Measurements from ENCODE around the gene RALGDS.

Gene RALGDS

GRCh38 chr9:133144904-133145851 lies 24.1 kb upstream of the RALGDS start:
- H3K27ac ChIP-seq = no peak overlapping the region
- no peak for TF ChIP-seq CTCF (IDR thresholded peaks at IDR 0.05)
- no peak for TF ChIP-seq ZFX (IDR thresholded peaks at IDR 0.05; ENCODE audit: borderline replicate concordance)

GRCh38 chr9:133144142-133144903 lies 23.3 kb upstream of the RALGDS start:
- no peak overlapping the region for H3K27ac ChIP-seq
- TF ChIP-seq ZFX (IDR thresholded peaks at IDR 0.05; ENCODE audit: borderline replicate concordance) = no peak
- peak; percentile 99 for TF ChIP-seq CTCF (IDR thresholded peaks at IDR 0.05)

- TF ChIP-seq ZFX (IDR thresholded peaks at IDR 0.05; ENCODE audit: borderline replicate concordance) (no peak), CTCF (IDR thresholded peaks at IDR 0.05) (no peak)
- no peak overlapping the region for H3K27ac ChIP-seq
Observed at GRCh38 chr9:133143639-133144141, 22.6 kb upstream of the RALGDS start.

- no peak overlapping the region for H3K27ac ChIP-seq
- TF ChIP-seq ZFX (IDR thresholded peaks at IDR 0.05; ENCODE audit: borderline replicate concordance) = no peak
- no peak for TF ChIP-seq CTCF (IDR thresholded peaks at IDR 0.05)
Observed at GRCh38 chr9:133142684-133143622, 21.9 kb upstream of the RALGDS start.

- TF ChIP-seq ZFX (IDR thresholded peaks at IDR 0.05; ENCODE audit: borderline replicate concordance) (no peak), CTCF (IDR thresholded peaks at IDR 0.05) (no peak)
- H3K27ac ChIP-seq = no peak overlapping the region
Observed at GRCh38 chr9:133141833-133142595, 21.0 kb upstream of the RALGDS start.

GRCh38 chr9:133140606-133141005 lies 19.6 kb upstream of the RALGDS start:
- no peak for TF ChIP-seq CTCF (IDR thresholded peaks at IDR 0.05)
- H3K27ac ChIP-seq = no peak overlapping the region
